GM12878 (cell line): ENCODE results near the gene PLPP2. TPM values are rescaled to one million over a fixed set of nuclear protein-coding genes. Genes with fewer than 3 reads are reported as not detected.

Source experiments
- ATAC-seq: fragments of 200-7000 bp; cut with Tn5 transposase; 3 replicates; pipeline ENCODE4 v1.9.1; 2020; ENCODE audit warnings: mild to moderate bottlenecking, moderate library complexity
- BruUV-seq: library from RNA; stranded (reverse); fragments of 400-500 nt; replicated peaks from 2 replicates; lab custom pipeline; 2021; lab: Mats Ljungman, UMichigan
- CTCF ChIA-PET: fragments of 300-600 bp; sonication (Branson Sonifier 250); formaldehyde crosslinking; extraction: SDS; loops from one replicate; lab custom pipeline; 2021; ENCODE audit warnings: inconsistent platforms; lab: Yijun Ruan, JAX
- POLR2A ChIA-PET: fragments of 350-600 bp; formaldehyde crosslinking; extraction: SDS; loops from one replicate; lab custom pipeline; 2021; ENCODE audit warnings: inconsistent platforms; lab: Charles Lee
- RAD21 ChIA-PET: fragments of 300-600 bp; sonication (Branson Sonifier 250); formaldehyde crosslinking; loops from one replicate; lab custom pipeline; 2023; ENCODE audit warnings: antibody characterized with exemption; ENCODE audit not compliant: unreplicated experiment; lab: Charles Lee
- SMC1A ChIA-PET: fragments of 300-600 bp; sonication (Branson Sonifier 250); formaldehyde crosslinking; loops from one replicate; lab custom pipeline; 2023; ENCODE audit not compliant: unreplicated experiment, uncharacterized antibody; lab: Charles Lee
- DNase-seq: peaks from one replicate; pipeline ENCODE4 v3.0.0-alpha.2; 2011; ENCODE audit warnings: low read depth, low spot score
- FAIRE-seq: peaks from 3 replicates; lab custom pipeline; 2011; peaks lifted over from hg19 to GRCh38; lab: Jason Lieb, UNC
- H2AFZ ChIP-seq: 2 replicates; pipeline ENCODE4 v1.6.0; 2011; ENCODE audit warnings: low read depth, low read length, control low read depth; ENCODE audit not compliant: control insufficient read depth
- H3K27ac ChIP-seq: 2 replicates; pipeline ENCODE4 v1.5.1; 2011; ENCODE audit warnings: control low read depth; ENCODE audit not compliant: control insufficient read depth, insufficient read depth
- H3K27me3 ChIP-seq, 2 experiments: replicated peaks in 1 of 2; 2 replicates each; pipeline versions ENCODE4 v1.6.0 to v1.6.1; 2011; ENCODE audit warnings: low read length in 1 of 2; ENCODE audit not compliant: control insufficient read depth in 2 of 2, insufficient read depth in 2 of 2
- H3K36me3 ChIP-seq, 2 experiments: 2 replicates each; pipeline ENCODE4 v1.5.1; 2011; ENCODE audit warnings: low read length in 1 of 2; ENCODE audit not compliant: control insufficient read depth in 2 of 2, insufficient read depth in 2 of 2
- H3K4me1 ChIP-seq: 2 replicates; pipeline ENCODE4 v1.6.1; 2011; ENCODE audit warnings: mild to moderate bottlenecking, low read length, moderate library complexity, mixed read lengths; ENCODE audit not compliant: control insufficient read depth, insufficient read depth
- H3K4me2 ChIP-seq: 2 replicates; pipeline ENCODE4 v1.6.0; 2011; ENCODE audit warnings: control low read depth; ENCODE audit not compliant: control insufficient read depth, insufficient read depth
- H3K4me3 ChIP-seq: fragments of 200-600 bp; sonication (generic); 2 replicates; pipeline ENCODE4 v1.5.1; 2016
- H3K79me2 ChIP-seq: 2 replicates; pipeline ENCODE4 v1.6.0; 2011; ENCODE audit warnings: low read length; ENCODE audit not compliant: control insufficient read depth, insufficient read depth
- H3K9ac ChIP-seq: 2 replicates; pipeline ENCODE4 v1.8.0; 2011; ENCODE audit warnings: low read length, control low read depth, mixed read lengths; ENCODE audit not compliant: control insufficient read depth, insufficient read depth
- H3K9me3 ChIP-seq: replicated peaks from 3 replicates; pipeline ENCODE4 v1.5.1; 2011; ENCODE audit warnings: mild to moderate bottlenecking, low read length; ENCODE audit not compliant: control insufficient read depth, insufficient read depth
- H4K20me1 ChIP-seq: 2 replicates; pipeline ENCODE4 v1.6.0; 2011; ENCODE audit not compliant: control insufficient read depth, insufficient read depth
- IKZF2 ChIP-seq, 2 experiments: fragments of 450-650 bp; IDR thresholded peaks; 2 replicates each; pipeline ENCODE4 v1.6.1; 2017; ENCODE audit warnings: mild to moderate bottlenecking in 2 of 2, moderate library complexity in 2 of 2
- KAT2A ChIP-seq: conservative IDR thresholded peaks from 2 replicates; pipeline ENCODE4 v1.6.1; 2011; ENCODE audit warnings: low read depth, low read length; ENCODE audit not compliant: control insufficient read depth
- NFIC ChIP-seq: IDR thresholded peaks from 2 replicates; pipeline ENCODE4 v1.6.1; 2012; ENCODE audit warnings: low read depth, mild to moderate bottlenecking, inconsistent platforms, low read length, moderate library complexity
- NFYB ChIP-seq: IDR thresholded peaks from 2 replicates; pipeline ENCODE4 v1.6.1; 2011; ENCODE audit warnings: low read depth, mild to moderate bottlenecking, low read length, improper control_type of control experiment, moderate library complexity; ENCODE audit not compliant: insufficient read depth
- NR2C2 ChIP-seq: IDR thresholded peaks from 2 replicates; pipeline ENCODE4 v1.6.1; 2011; ENCODE audit warnings: borderline replicate concordance, low read depth; ENCODE audit not compliant: control insufficient read depth, insufficient read length
- RBBP5 ChIP-seq: fragments of 200-600 bp; sonication (generic); conservative IDR thresholded peaks from 2 replicates; pipeline ENCODE4 v1.6.1; 2016
- TCF12 ChIP-seq: IDR thresholded peaks from 2 replicates; pipeline ENCODE4 v1.6.1; 2011; ENCODE audit warnings: low read depth, mild to moderate bottlenecking, low read length
- YY1 ChIP-seq: IDR thresholded peaks from 2 replicates; pipeline ENCODE4 v1.6.1; 2011; ENCODE audit warnings: low read depth, mild to moderate bottlenecking, low read length
- ZNF384 ChIP-seq: IDR thresholded peaks from 2 replicates; pipeline ENCODE4 v1.6.1; 2012; ENCODE audit warnings: low read depth, mild to moderate bottlenecking, low read length, improper control_type of control experiment, borderline replicate concordance
- WGBS: methylation state at CpG from one replicate; pipeline ENCODE4 v1.1.6; 2016; ENCODE audit warnings: low lambda C conversion rate; ENCODE audit not compliant: insufficient replicate concordance, insufficient coverage; ENCODE audit errors: missing lambda C conversion rate; 5-methylcytosine and 5-hydroxymethylcytosine counted together
- in situ Hi-C: fragments of 300-500 bp; cut with MboI; formaldehyde crosslinking; loops from 9 replicates; pipeline ENCODE4 v1.14.3; 2018; ENCODE audit warnings: mixed read lengths
- intact Hi-C: fragments of 100-400 bp; cut with micrococcal nuclease; formaldehyde crosslinking; loops from one replicate; pipeline ENCODE4 v1.14.2; 2022; ENCODE audit not compliant: unreplicated experiment
- polyA plus RNA-seq, 11 experiments: library from polyadenylated mRNA; depleted of rRNA in 4 of 11; unstranded in 6 of 11; stranded (reverse) in 5 of 11; fragments of >200 nt; fragmentation: Nextera tagmentation in 4 of 11; fragmentation: Illumina TruSeq in 1 of 11; extraction: Ambion mirVana in 4 of 11; extraction: Trizol in 1 of 11; gene quantifications; 1 replicate in 1 of 11; 2 replicates in 10 of 11; pipeline versions ENCODE4 v1.2.1 to v1.2.3, GENCODE V29; 2011 to 2016; ENCODE audit warnings: inconsistent platforms in 2 of 11, missing spikeins in 2 of 11, low read depth in 1 of 11
- total RNA-seq, 4 experiments: library from RNA; depleted of rRNA in 3 of 4; stranded (reverse); fragments of >200 nt in 3 of 4; fragmentation: Illumina TruSeq in 1 of 4; extraction: Trizol in 1 of 4; gene quantifications; 2 replicates each; pipeline versions ENCODE4 v1.2.1 to v1.2.3, GENCODE V29; 2013 to 2021
- TF ChIP-seq, protein P1 (sequence below): fragments of 450-650 bp; IDR thresholded peaks from 2 replicates; pipeline ENCODE4 v1.6.1; 2017; ENCODE audit warnings: mild to moderate bottlenecking, moderate library complexity
- TF ChIP-seq, protein P2 (sequence below): fragments of 450-650 bp; IDR thresholded peaks from 2 replicates; pipeline ENCODE4 v1.6.1; 2014; ENCODE audit warnings: mild to moderate bottlenecking
- TF ChIP-seq, protein P3 (sequence below): fragments of 450-650 bp; IDR thresholded peaks from 2 replicates; pipeline ENCODE4 v1.6.1; 2017; ENCODE audit warnings: mild to moderate bottlenecking
- TF ChIP-seq, protein P4 (sequence below): IDR thresholded peaks from 2 replicates; pipeline ENCODE4 v1.6.1; 2012; ENCODE audit warnings: low read depth, low read length, improper control_type of control experiment
- TF ChIP-seq, protein P5 (sequence below): fragments of 450-650 bp; conservative IDR thresholded peaks from 2 replicates; pipeline ENCODE4 v1.6.1; 2017; ENCODE audit warnings: mild to moderate bottlenecking, moderate library complexity

Gene PLPP2
- total and polyA plus RNA-seq, 10 of the 15 experiments (the other 5 are each of a cell fraction or from before 2014, with no cell fraction given): 0.04 to 0.62 (median 0.14) TPM; not detected in 7

DNA sequence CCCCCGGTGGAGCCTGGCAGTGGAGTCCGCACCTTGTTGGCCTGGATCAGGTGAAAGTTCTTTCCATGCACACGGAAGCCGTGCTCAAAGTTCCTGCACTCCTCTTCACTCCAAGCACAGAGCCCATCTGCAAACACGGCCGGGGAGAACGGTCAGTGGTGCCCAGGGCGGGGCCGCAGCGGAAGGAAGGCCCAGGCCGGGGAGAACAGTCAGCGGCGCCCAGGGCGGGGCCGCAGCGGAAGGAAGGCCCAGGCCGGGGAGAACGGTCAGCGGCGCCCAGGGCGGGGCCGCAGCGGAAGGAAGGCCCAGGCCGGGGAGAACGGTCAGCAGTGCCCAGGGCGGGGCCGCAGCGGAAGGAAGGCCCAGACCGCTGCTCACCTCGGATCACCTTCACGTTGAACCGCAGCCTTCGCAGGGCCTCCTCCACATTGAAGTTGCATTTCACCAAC, 20.6 kb upstream of the PLPP2 start:
- 91% methylated on average over 33 of the region's 33 CpGs for WGBS
- Histone ChIP-seq H3K27ac (no peak overlapping the region), H3K4me2 (no peak overlapping the region), H4K20me1 (no peaks in the 10 kb centered on the region), H3K9me3 (no peaks in the 10 kb centered on the region), H3K4me1 (no peaks in the 10 kb centered on the region), H3K79me2 (no peaks in the 10 kb centered on the region), H3K4me3 (no peak overlapping the region), H3K36me3 (peaks cover 0 to 18% of the 10 kb centered on the region in 2 experiments; a peak in 3 of 4 replicates), H3K27me3 (no peaks in the 10 kb centered on the region), H3K9ac (no peak overlapping the region), H2AFZ (no peak overlapping the region)
- ChIA-PET POLR2A (no interaction called here), RAD21 (no interaction called here), SMC1A (no interaction called here), CTCF (no interaction called here)
- DNase-seq (no peak), FAIRE-seq (no peak), ATAC-seq (no peak)
- intact Hi-C loops: no loop called here
- no TSS peak for BruUV-seq
- in situ Hi-C loops: no loop called here
- TF ChIP-seq, protein P1, sequence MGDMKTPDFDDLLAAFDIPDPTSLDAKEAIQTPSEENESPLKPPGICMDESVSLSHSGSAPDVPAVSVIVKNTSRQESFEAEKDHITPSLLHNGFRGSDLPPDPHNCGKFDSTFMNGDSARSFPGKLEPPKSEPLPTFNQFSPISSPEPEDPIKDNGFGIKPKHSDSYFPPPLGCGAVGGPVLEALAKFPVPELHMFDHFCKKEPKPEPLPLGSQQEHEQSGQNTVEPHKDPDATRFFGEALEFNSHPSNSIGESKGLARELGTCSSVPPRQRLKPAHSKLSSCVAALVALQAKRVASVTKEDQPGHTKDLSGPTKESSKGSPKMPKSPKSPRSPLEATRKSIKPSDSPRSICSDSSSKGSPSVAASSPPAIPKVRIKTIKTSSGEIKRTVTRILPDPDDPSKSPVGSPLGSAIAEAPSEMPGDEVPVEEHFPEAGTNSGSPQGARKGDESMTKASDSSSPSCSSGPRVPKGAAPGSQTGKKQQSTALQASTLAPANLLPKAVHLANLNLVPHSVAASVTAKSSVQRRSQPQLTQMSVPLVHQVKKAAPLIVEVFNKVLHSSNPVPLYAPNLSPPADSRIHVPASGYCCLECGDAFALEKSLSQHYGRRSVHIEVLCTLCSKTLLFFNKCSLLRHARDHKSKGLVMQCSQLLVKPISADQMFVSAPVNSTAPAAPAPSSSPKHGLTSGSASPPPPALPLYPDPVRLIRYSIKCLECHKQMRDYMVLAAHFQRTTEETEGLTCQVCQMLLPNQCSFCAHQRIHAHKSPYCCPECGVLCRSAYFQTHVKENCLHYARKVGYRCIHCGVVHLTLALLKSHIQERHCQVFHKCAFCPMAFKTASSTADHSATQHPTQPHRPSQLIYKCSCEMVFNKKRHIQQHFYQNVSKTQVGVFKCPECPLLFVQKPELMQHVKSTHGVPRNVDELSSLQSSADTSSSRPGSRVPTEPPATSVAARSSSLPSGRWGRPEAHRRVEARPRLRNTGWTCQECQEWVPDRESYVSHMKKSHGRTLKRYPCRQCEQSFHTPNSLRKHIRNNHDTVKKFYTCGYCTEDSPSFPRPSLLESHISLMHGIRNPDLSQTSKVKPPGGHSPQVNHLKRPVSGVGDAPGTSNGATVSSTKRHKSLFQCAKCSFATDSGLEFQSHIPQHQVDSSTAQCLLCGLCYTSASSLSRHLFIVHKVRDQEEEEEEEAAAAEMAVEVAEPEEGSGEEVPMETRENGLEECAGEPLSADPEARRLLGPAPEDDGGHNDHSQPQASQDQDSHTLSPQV: no peak
- TF ChIP-seq YY1 (no peak), NR2C2 (no peak), RBBP5 (no peak), NFIC (no peak), ZNF384 (no peak), NFYB (no peak), KAT2A (no peak), IKZF2 (IDR thresholded peaks at IDR 0.05) (no peak), TCF12 (no peak)
- TF ChIP-seq, protein P2, sequence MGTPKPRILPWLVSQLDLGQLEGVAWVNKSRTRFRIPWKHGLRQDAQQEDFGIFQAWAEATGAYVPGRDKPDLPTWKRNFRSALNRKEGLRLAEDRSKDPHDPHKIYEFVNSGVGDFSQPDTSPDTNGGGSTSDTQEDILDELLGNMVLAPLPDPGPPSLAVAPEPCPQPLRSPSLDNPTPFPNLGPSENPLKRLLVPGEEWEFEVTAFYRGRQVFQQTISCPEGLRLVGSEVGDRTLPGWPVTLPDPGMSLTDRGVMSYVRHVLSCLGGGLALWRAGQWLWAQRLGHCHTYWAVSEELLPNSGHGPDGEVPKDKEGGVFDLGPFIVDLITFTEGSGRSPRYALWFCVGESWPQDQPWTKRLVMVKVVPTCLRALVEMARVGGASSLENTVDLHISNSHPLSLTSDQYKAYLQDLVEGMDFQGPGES: no peak
- TF ChIP-seq, protein P3, sequence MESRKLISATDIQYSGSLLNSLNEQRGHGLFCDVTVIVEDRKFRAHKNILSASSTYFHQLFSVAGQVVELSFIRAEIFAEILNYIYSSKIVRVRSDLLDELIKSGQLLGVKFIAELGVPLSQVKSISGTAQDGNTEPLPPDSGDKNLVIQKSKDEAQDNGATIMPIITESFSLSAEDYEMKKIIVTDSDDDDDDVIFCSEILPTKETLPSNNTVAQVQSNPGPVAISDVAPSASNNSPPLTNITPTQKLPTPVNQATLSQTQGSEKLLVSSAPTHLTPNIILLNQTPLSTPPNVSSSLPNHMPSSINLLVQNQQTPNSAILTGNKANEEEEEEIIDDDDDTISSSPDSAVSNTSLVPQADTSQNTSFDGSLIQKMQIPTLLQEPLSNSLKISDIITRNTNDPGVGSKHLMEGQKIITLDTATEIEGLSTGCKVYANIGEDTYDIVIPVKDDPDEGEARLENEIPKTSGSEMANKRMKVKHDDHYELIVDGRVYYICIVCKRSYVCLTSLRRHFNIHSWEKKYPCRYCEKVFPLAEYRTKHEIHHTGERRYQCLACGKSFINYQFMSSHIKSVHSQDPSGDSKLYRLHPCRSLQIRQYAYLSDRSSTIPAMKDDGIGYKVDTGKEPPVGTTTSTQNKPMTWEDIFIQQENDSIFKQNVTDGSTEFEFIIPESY: no peak
- TF ChIP-seq, protein P4, sequence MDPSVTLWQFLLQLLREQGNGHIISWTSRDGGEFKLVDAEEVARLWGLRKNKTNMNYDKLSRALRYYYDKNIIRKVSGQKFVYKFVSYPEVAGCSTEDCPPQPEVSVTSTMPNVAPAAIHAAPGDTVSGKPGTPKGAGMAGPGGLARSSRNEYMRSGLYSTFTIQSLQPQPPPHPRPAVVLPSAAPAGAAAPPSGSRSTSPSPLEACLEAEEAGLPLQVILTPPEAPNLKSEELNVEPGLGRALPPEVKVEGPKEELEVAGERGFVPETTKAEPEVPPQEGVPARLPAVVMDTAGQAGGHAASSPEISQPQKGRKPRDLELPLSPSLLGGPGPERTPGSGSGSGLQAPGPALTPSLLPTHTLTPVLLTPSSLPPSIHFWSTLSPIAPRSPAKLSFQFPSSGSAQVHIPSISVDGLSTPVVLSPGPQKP: no peak
- TF ChIP-seq, protein P5, sequence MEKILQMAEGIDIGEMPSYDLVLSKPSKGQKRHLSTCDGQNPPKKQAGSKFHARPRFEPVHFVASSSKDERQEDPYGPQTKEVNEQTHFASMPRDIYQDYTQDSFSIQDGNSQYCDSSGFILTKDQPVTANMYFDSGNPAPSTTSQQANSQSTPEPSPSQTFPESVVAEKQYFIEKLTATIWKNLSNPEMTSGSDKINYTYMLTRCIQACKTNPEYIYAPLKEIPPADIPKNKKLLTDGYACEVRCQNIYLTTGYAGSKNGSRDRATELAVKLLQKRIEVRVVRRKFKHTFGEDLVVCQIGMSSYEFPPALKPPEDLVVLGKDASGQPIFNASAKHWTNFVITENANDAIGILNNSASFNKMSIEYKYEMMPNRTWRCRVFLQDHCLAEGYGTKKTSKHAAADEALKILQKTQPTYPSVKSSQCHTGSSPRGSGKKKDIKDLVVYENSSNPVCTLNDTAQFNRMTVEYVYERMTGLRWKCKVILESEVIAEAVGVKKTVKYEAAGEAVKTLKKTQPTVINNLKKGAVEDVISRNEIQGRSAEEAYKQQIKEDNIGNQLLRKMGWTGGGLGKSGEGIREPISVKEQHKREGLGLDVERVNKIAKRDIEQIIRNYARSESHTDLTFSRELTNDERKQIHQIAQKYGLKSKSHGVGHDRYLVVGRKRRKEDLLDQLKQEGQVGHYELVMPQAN: no peak
